GM12878 (cell line): ENCODE results near the gene ARPP21. TPM values are rescaled to one million over a fixed set of nuclear protein-coding genes. Genes with fewer than 3 reads are reported as not detected.

Experiments used
- ATAC-seq: fragments of 200-7000 bp; cut with Tn5 transposase; 3 replicates; pipeline ENCODE4 v1.9.1; 2020; ENCODE audit warnings: mild to moderate bottlenecking, moderate library complexity
- BruUV-seq: library from RNA; stranded (reverse); fragments of 400-500 nt; replicated peaks from 2 replicates; lab custom pipeline; 2021; lab: Mats Ljungman, UMichigan
- CTCF ChIA-PET: fragments of 300-600 bp; sonication (Branson Sonifier 250); formaldehyde crosslinking; extraction: SDS; loops from one replicate; lab custom pipeline; 2021; ENCODE audit warnings: inconsistent platforms; lab: Yijun Ruan, JAX
- POLR2A ChIA-PET: fragments of 350-600 bp; formaldehyde crosslinking; extraction: SDS; loops from one replicate; lab custom pipeline; 2021; ENCODE audit warnings: inconsistent platforms; lab: Charles Lee
- RAD21 ChIA-PET: fragments of 300-600 bp; sonication (Branson Sonifier 250); formaldehyde crosslinking; loops from one replicate; lab custom pipeline; 2023; ENCODE audit warnings: antibody characterized with exemption; ENCODE audit not compliant: unreplicated experiment; lab: Charles Lee
- SMC1A ChIA-PET: fragments of 300-600 bp; sonication (Branson Sonifier 250); formaldehyde crosslinking; loops from one replicate; lab custom pipeline; 2023; ENCODE audit not compliant: unreplicated experiment, uncharacterized antibody; lab: Charles Lee
- DNase-seq: peaks from one replicate; pipeline ENCODE4 v3.0.0-alpha.2; 2011; ENCODE audit warnings: low read depth, low spot score
- FAIRE-seq: peaks from 3 replicates; lab custom pipeline; 2011; peaks lifted over from hg19 to GRCh38; lab: Jason Lieb, UNC
- H2AFZ ChIP-seq: 2 replicates; pipeline ENCODE4 v1.6.0; 2011; ENCODE audit warnings: low read depth, low read length, control low read depth; ENCODE audit not compliant: control insufficient read depth
- H3K27ac ChIP-seq: 2 replicates; pipeline ENCODE4 v1.5.1; 2011; ENCODE audit warnings: control low read depth; ENCODE audit not compliant: control insufficient read depth, insufficient read depth
- H3K27me3 ChIP-seq, 2 experiments: replicated peaks in 1 of 2; 2 replicates each; pipeline versions ENCODE4 v1.6.0 to v1.6.1; 2011; ENCODE audit warnings: low read length in 1 of 2; ENCODE audit not compliant: control insufficient read depth in 2 of 2, insufficient read depth in 2 of 2
- H3K36me3 ChIP-seq, 2 experiments: 2 replicates each; pipeline ENCODE4 v1.5.1; 2011; ENCODE audit warnings: low read length in 1 of 2; ENCODE audit not compliant: control insufficient read depth in 2 of 2, insufficient read depth in 2 of 2
- H3K4me1 ChIP-seq: 2 replicates; pipeline ENCODE4 v1.6.1; 2011; ENCODE audit warnings: mild to moderate bottlenecking, low read length, moderate library complexity, mixed read lengths; ENCODE audit not compliant: control insufficient read depth, insufficient read depth
- H3K4me2 ChIP-seq: 2 replicates; pipeline ENCODE4 v1.6.0; 2011; ENCODE audit warnings: control low read depth; ENCODE audit not compliant: control insufficient read depth, insufficient read depth
- H3K4me3 ChIP-seq: fragments of 200-600 bp; sonication (generic); 2 replicates; pipeline ENCODE4 v1.5.1; 2016
- H3K79me2 ChIP-seq: 2 replicates; pipeline ENCODE4 v1.6.0; 2011; ENCODE audit warnings: low read length; ENCODE audit not compliant: control insufficient read depth, insufficient read depth
- H3K9ac ChIP-seq: 2 replicates; pipeline ENCODE4 v1.8.0; 2011; ENCODE audit warnings: low read length, control low read depth, mixed read lengths; ENCODE audit not compliant: control insufficient read depth, insufficient read depth
- H3K9me3 ChIP-seq: replicated peaks from 3 replicates; pipeline ENCODE4 v1.5.1; 2011; ENCODE audit warnings: mild to moderate bottlenecking, low read length; ENCODE audit not compliant: control insufficient read depth, insufficient read depth
- H4K20me1 ChIP-seq: 2 replicates; pipeline ENCODE4 v1.6.0; 2011; ENCODE audit not compliant: control insufficient read depth, insufficient read depth
- BACH1 ChIP-seq: fragments of 450-650 bp; IDR thresholded peaks from 2 replicates; pipeline ENCODE4 v1.6.1; 2017; ENCODE audit warnings: mild to moderate bottlenecking, borderline replicate concordance
- CBX3 ChIP-seq: fragments of 200-600 bp; sonication (generic); IDR thresholded peaks from 2 replicates; pipeline ENCODE4 v1.6.1; 2016; ENCODE audit warnings: low read depth, borderline replicate concordance
- KLF5 ChIP-seq: fragments of 450-650 bp; IDR thresholded peaks from 2 replicates; pipeline ENCODE4 v1.6.1; 2014; ENCODE audit warnings: mild to moderate bottlenecking; ENCODE audit not compliant: partially characterized antibody
- LARP7 ChIP-seq: fragments of 450-650 bp; IDR thresholded peaks from 2 replicates; pipeline ENCODE4 v1.6.1; 2017; ENCODE audit warnings: mild to moderate bottlenecking
- MXI1 ChIP-seq: fragments of 150-350 bp; IDR thresholded peaks from 2 replicates; pipeline ENCODE4 v1.6.1; 2011; ENCODE audit warnings: low read depth, mild to moderate bottlenecking, inconsistent platforms, low read length, improper control_type of control experiment
- PKNOX1 ChIP-seq: fragments of 450-650 bp; IDR thresholded peaks from 2 replicates; pipeline ENCODE4 v1.6.1; 2016; ENCODE audit warnings: mild to moderate bottlenecking
- RELA ChIP-seq: fragments of 450-650 bp; IDR thresholded peaks from 2 replicates; pipeline ENCODE4 v1.8.0; 2014; ENCODE audit warnings: borderline replicate concordance; ENCODE audit not compliant: partially characterized antibody
- SIN3A ChIP-seq: IDR thresholded peaks from 2 replicates; pipeline ENCODE4 v1.6.1; 2012; ENCODE audit warnings: low read depth, low read length, improper control_type of control experiment
- SPI1 ChIP-seq: IDR thresholded peaks from 2 replicates; pipeline ENCODE4 v1.6.1; 2011; ENCODE audit warnings: low read depth, mild to moderate bottlenecking, low read length, moderate library complexity, borderline replicate concordance; ENCODE audit not compliant: insufficient read depth
- WRNIP1 ChIP-seq: IDR thresholded peaks from 2 replicates; pipeline ENCODE4 v1.6.1; 2011; ENCODE audit warnings: low read depth, low read length, improper control_type of control experiment, borderline replicate concordance
- ZBTB33 ChIP-seq: fragments of 450-650 bp; IDR thresholded peaks from 2 replicates; pipeline ENCODE4 v1.6.1; 2017; ENCODE audit warnings: mild to moderate bottlenecking
- ZBTB40 ChIP-seq: fragments of 450-650 bp; IDR thresholded peaks from 2 replicates; pipeline ENCODE4 v1.6.1; 2016; ENCODE audit warnings: mild to moderate bottlenecking, moderate library complexity, borderline replicate concordance
- WGBS: methylation state at CpG from one replicate; pipeline ENCODE4 v1.1.6; 2016; ENCODE audit warnings: low lambda C conversion rate; ENCODE audit not compliant: insufficient replicate concordance, insufficient coverage; ENCODE audit errors: missing lambda C conversion rate; 5-methylcytosine and 5-hydroxymethylcytosine counted together
- in situ Hi-C: fragments of 300-500 bp; cut with MboI; formaldehyde crosslinking; loops from 9 replicates; pipeline ENCODE4 v1.14.3; 2018; ENCODE audit warnings: mixed read lengths
- intact Hi-C: fragments of 100-400 bp; cut with micrococcal nuclease; formaldehyde crosslinking; loops from one replicate; pipeline ENCODE4 v1.14.2; 2022; ENCODE audit not compliant: unreplicated experiment
- polyA plus RNA-seq, 11 experiments: library from polyadenylated mRNA; depleted of rRNA in 4 of 11; unstranded in 6 of 11; stranded (reverse) in 5 of 11; fragments of >200 nt; fragmentation: Nextera tagmentation in 4 of 11; fragmentation: Illumina TruSeq in 1 of 11; extraction: Ambion mirVana in 4 of 11; extraction: Trizol in 1 of 11; gene quantifications; 1 replicate in 1 of 11; 2 replicates in 10 of 11; pipeline versions ENCODE4 v1.2.1 to v1.2.3, GENCODE V29; 2011 to 2016; ENCODE audit warnings: inconsistent platforms in 2 of 11, missing spikeins in 2 of 11, low read depth in 1 of 11
- total RNA-seq, 4 experiments: library from RNA; depleted of rRNA in 3 of 4; stranded (reverse); fragments of >200 nt in 3 of 4; fragmentation: Illumina TruSeq in 1 of 4; extraction: Trizol in 1 of 4; gene quantifications; 2 replicates each; pipeline versions ENCODE4 v1.2.1 to v1.2.3, GENCODE V29; 2013 to 2021

Gene ARPP21
- total and polyA plus RNA-seq, 10 of the 15 experiments (the other 5 are each of a cell fraction or from before 2014, with no cell fraction given): not detected

GRCh38 chr3:35649405-35649804 is 10.1 kb downstream of the ARPP21 start:
- Histone ChIP-seq H3K9ac (no peak overlapping the region), H2AFZ (no peak overlapping the region), H3K27ac (no peak overlapping the region), H3K27me3 (no peaks in the 10 kb centered on the region), H3K9me3 (no peaks in the 10 kb centered on the region), H3K4me3 (no peak overlapping the region), H3K36me3 (no peaks in the 10 kb centered on the region), H4K20me1 (no peaks in the 10 kb centered on the region), H3K79me2 (no peaks in the 10 kb centered on the region), H3K4me1 (no peaks in the 10 kb centered on the region), H3K4me2 (no peak overlapping the region)
- FAIRE-seq (no peak), ATAC-seq (no peak), DNase-seq (no peak)
- intact Hi-C loops (no loop called here), in situ Hi-C loops (no loop called here)
- RAD21 ChIA-PET: no interaction called here
- WGBS: 23% methylated on average over 2 of the region's 2 CpGs
- POLR2A ChIA-PET: no interaction called here
- SMC1A ChIA-PET: no interaction called here
- BruUV-seq: no TSS peak
- CTCF ChIA-PET: no interaction called here
- TF ChIP-seq ZBTB33: no peak
- TF ChIP-seq SIN3A: no peak
- no peak for TF ChIP-seq WRNIP1
- TF ChIP-seq SPI1: no peak
- no peak for TF ChIP-seq MXI1
- TF ChIP-seq LARP7: no peak
- no peak for TF ChIP-seq RELA
- TF ChIP-seq ZBTB40: no peak
- TF ChIP-seq KLF5: no peak
- no peak for TF ChIP-seq BACH1
- TF ChIP-seq PKNOX1: no peak
- no peak for TF ChIP-seq CBX3
